OCI-LY1 (cell line): ENCODE results near the gene ALDH3B1.

ENCODE experiments used
- H2AFZ ChIP-seq: fragments of 200-600 bp; sonication (generic), shearing (Covaris generic); 2 replicates; pipeline ENCODE4 v1.6.0; 2014; ENCODE audit warnings: antibody characterized with exemption, mild to moderate bottlenecking, low read length
- H3F3A ChIP-seq: fragments of 200-600 bp; sonication (generic), shearing (Covaris generic); 2 replicates; pipeline ENCODE4 v1.6.0; 2014; ENCODE audit warnings: mild to moderate bottlenecking, antibody characterized with exemption, low read length, moderate library complexity; ENCODE audit not compliant: insufficient read depth
- H3K27ac ChIP-seq: fragments of 200-600 bp; sonication (generic); 2 replicates; pipeline ENCODE4 v1.5.1; 2014; ENCODE audit warnings: low read length, mixed run types, mild to moderate bottlenecking, low read depth; ENCODE audit not compliant: poor library complexity, severe bottlenecking
- H3K27me3 ChIP-seq: fragments of 200-600 bp; sonication (generic); 2 replicates; pipeline ENCODE4 v1.6.0; 2014; ENCODE audit warnings: antibody characterized with exemption, mild to moderate bottlenecking, low read length, moderate library complexity; ENCODE audit not compliant: insufficient read depth
- H3K36me3 ChIP-seq: fragments of 200-600 bp; sonication (generic); 2 replicates; pipeline ENCODE4 v1.6.1; 2014; ENCODE audit warnings: mild to moderate bottlenecking, antibody characterized with exemption, low read length, moderate library complexity, mixed read lengths; ENCODE audit not compliant: insufficient read depth
- H3K4me1 ChIP-seq: fragments of 200-600 bp; sonication (generic); 2 replicates; pipeline ENCODE4 v1.5.1; 2014; ENCODE audit warnings: mild to moderate bottlenecking, low read length, moderate library complexity; ENCODE audit not compliant: insufficient read depth, severe bottlenecking
- H3K4me2 ChIP-seq: fragments of 200-600 bp; sonication (generic), shearing (Covaris generic); 2 replicates; pipeline ENCODE4 v1.6.1; 2014; ENCODE audit warnings: low read length
- H3K4me3 ChIP-seq: fragments of 200-600 bp; sonication (generic); 2 replicates; pipeline ENCODE4 v1.5.1; 2014; ENCODE audit warnings: low read length, low read depth, mild to moderate bottlenecking, mixed read lengths; ENCODE audit not compliant: poor library complexity, severe bottlenecking
- H3K79me2 ChIP-seq: fragments of 200-600 bp; shearing (Covaris generic); 2 replicates; pipeline ENCODE4 v1.6.1; 2016; ENCODE audit warnings: mixed run types, low read length, mixed read lengths; ENCODE audit not compliant: insufficient read depth
- H3K9ac ChIP-seq: fragments of 200-600 bp; sonication (generic), shearing (Covaris generic); 2 replicates; pipeline ENCODE4 v1.6.1; 2014; ENCODE audit warnings: mild to moderate bottlenecking, low read length, mixed read lengths
- H3K9me2 ChIP-seq: fragments of 200-600 bp; sonication (generic), shearing (Covaris generic); 2 replicates; pipeline ENCODE4 v1.6.1; 2014; ENCODE audit warnings: low read depth, mild to moderate bottlenecking, low read length, mixed read lengths
- H3K9me3 ChIP-seq: fragments of 200-600 bp; shearing (Covaris generic); 2 replicates; pipeline ENCODE4 v1.6.1; 2014; ENCODE audit warnings: low read length, mixed read lengths
- H4K20me1 ChIP-seq: fragments of 200-600 bp; sonication (generic), shearing (Covaris generic); 2 replicates; pipeline ENCODE4 v1.6.0; 2016; ENCODE audit warnings: mild to moderate bottlenecking, low read length; ENCODE audit not compliant: insufficient read depth
- CTCF ChIP-seq: fragments of 200-600 bp; sonication (generic), shearing (Covaris generic); IDR thresholded peaks from 2 replicates; pipeline ENCODE4 v1.5.1; 2017; ENCODE audit warnings: mild to moderate bottlenecking, antibody characterized with exemption, low read length, moderate library complexity, mixed read lengths
- EZH2 ChIP-seq: fragments of 200-600 bp; sonication (generic), shearing (Covaris generic); IDR thresholded peaks from 2 replicates; pipeline ENCODE4 v1.8.0; 2017; ENCODE audit warnings: borderline replicate concordance, mixed run types, mild to moderate bottlenecking, antibody characterized with exemption, low read length, moderate library complexity, mixed read lengths

Gene ALDH3B1

GRCh38 chr11:68012044-68012842, 2.1 kb downstream of the ALDH3B1 start:
- no peak overlapping the region for H3K4me3 ChIP-seq
- H3K4me1 ChIP-seq: peaks cover 24% of the 10 kb centered on the region
- no peaks in the 10 kb centered on the region for H3K9me2 ChIP-seq
- no peaks in the 10 kb centered on the region for H3K9me3 ChIP-seq
- no peak overlapping the region for H3K9ac ChIP-seq
- H2AFZ ChIP-seq: no peak overlapping the region
- no peak overlapping the region for H3K27ac ChIP-seq
- no peaks in the 10 kb centered on the region for H3K79me2 ChIP-seq
- H3K27me3 ChIP-seq: peaks cover 2% of the 10 kb centered on the region
- TF ChIP-seq CTCF (no peak), EZH2 (no peak)
- no peaks in the 10 kb centered on the region for H3F3A ChIP-seq
- H4K20me1 ChIP-seq: no peaks in the 10 kb centered on the region
- H3K4me2 ChIP-seq: no peak overlapping the region
- no peaks in the 10 kb centered on the region for H3K36me3 ChIP-seq

GRCh38 chr11:68012843-68013610, 2.9 kb downstream of the ALDH3B1 start:
- no peak overlapping the region for H3K9ac ChIP-seq
- no peak overlapping the region for H2AFZ ChIP-seq
- no peaks in the 10 kb centered on the region for H3K9me3 ChIP-seq
- no peaks in the 10 kb centered on the region for H3F3A ChIP-seq
- no peak overlapping the region for H3K4me2 ChIP-seq
- H4K20me1 ChIP-seq: no peaks in the 10 kb centered on the region
- no peaks in the 10 kb centered on the region for H3K9me2 ChIP-seq
- no peak overlapping the region for H3K4me3 ChIP-seq
- TF ChIP-seq CTCF (no peak), EZH2 (no peak)
- H3K36me3 ChIP-seq: no peaks in the 10 kb centered on the region
- H3K79me2 ChIP-seq: no peaks in the 10 kb centered on the region
- peaks cover 5% of the 10 kb centered on the region for H3K27me3 ChIP-seq
- peaks cover 21% of the 10 kb centered on the region for H3K4me1 ChIP-seq
- no peak overlapping the region for H3K27ac ChIP-seq

- no peaks in the 10 kb centered on the region for H3K9me2 ChIP-seq
- no peaks in the 10 kb centered on the region for H4K20me1 ChIP-seq
- no peaks in the 10 kb centered on the region for H3K9me3 ChIP-seq
- no peak overlapping the region for H2AFZ ChIP-seq
- H3K4me2 ChIP-seq: no peak overlapping the region
- no peaks in the 10 kb centered on the region for H3F3A ChIP-seq
- no peak overlapping the region for H3K27ac ChIP-seq
- peaks cover 5% of the 10 kb centered on the region for H3K27me3 ChIP-seq
- peaks cover 14% of the 10 kb centered on the region for H3K4me1 ChIP-seq
- no peak overlapping the region for H3K9ac ChIP-seq
- H3K36me3 ChIP-seq: no peaks in the 10 kb centered on the region
- TF ChIP-seq EZH2 (no peak), CTCF (no peak)
- H3K79me2 ChIP-seq: no peaks in the 10 kb centered on the region
- no peak overlapping the region for H3K4me3 ChIP-seq
Measured at GRCh38 chr11:68013611-68014156, 3.6 kb downstream of the ALDH3B1 start.
